IPS DF 4.7 (cell line): ENCODE measurements around the gene RFPL4AL1.
"Not testable (repeated sequence)": the region's sequence is repeated elsewhere in the genome, so short reads cannot be mapped to it uniquely, and the experiment has no call there.

ENCODE experiments used
- DNase-seq: peaks from one replicate; pipeline ENCODE4 v3.0.0-alpha.2; 2013; ENCODE audit warnings: low spot score; ENCODE audit errors: extremely low read depth

RFPL4AL1 gene

GRCh38 chr19:55768818-55769217, at the start of gene RFPL4AL1:
TSS of gene RFPL4AL1 (plus strand) at chr19:55769118. CDS start at chr19:55771805, 2,687 bp downstream.
- DNase-seq: not testable (repeated sequence)

DNA sequence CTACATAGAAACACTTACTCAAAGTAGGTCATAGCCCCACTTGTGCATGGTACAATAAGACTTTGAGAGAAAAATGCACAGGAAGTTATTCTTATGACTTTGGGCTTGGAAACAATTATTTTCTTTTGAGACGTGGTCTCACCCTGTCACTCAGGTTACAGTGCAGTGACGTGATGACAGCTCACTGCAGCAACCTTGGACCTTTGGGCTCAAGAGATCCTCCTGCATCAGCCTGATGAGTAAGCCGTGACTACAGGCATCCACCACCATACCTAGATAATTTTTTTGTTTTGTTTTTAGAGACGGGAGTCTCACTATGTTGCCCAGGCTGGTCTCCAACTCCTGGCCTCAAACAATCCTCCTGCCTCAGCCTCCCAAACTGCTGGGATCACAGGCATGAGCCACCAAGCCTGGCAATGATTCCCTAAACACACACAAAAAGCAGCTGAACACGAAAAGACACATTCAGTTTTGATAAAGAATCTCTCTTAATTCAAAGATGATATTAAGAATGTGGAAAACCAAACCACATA, 48.6 kb upstream of the RFPL4AL1 start:
- DNase-seq: no peak

DNA sequence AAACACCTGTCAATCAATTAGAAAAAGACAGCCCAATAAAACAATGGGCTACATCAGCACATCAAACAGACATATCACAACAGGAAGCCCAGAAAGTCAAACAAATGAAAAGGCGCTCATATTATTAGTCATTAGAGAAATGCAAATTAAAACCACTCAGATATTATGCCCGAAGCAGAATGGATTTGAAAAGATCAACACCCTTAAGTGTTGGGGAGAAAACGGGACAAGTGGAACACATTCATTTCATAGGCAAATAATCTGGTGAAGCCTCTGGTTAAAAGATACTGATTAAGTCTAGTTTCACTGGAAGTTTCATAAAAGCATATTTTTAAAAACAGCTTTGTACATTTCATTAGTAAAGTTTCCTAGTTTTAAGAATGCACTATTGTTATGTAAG, 48.1 kb upstream of the RFPL4AL1 start:
- DNase-seq: no peak

GRCh38 chr19:55723491-55723890, 45.4 kb upstream of the RFPL4AL1 start:
- DNase-seq: no peak

DNA sequence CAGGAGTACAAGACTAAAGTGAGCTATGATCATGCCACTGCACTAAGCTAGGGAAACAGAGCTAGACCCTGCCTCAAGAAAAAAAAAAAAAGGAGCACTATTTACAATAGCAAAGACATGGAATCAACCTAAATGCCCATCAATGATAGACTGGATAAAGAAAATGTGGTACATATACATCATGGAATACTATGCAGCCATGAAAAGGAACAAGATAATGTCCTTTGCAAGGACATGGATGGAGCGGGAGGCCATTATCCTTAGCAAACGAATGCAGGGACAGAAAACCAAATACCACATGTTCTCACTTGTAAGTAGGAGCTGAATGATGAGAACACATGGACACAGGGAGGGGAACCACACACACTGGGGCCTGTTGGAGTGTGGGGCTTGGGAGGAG, 38.5 kb upstream of the RFPL4AL1 start:
- DNase-seq: not testable (repeated sequence)

- no peak for DNase-seq
Observed at GRCh38 chr19:55738302-55738701, 30.6 kb upstream of the RFPL4AL1 start, which contains the start of gene NLRP9. TSS of gene NLRP9 (minus strand) at chr19:55738402. CDS start at chr19:55738374, 28 bp downstream.

GRCh38 chr19:55750715-55751114, 18.2 kb upstream of the RFPL4AL1 start:
- DNase-seq: no peak

DNA sequence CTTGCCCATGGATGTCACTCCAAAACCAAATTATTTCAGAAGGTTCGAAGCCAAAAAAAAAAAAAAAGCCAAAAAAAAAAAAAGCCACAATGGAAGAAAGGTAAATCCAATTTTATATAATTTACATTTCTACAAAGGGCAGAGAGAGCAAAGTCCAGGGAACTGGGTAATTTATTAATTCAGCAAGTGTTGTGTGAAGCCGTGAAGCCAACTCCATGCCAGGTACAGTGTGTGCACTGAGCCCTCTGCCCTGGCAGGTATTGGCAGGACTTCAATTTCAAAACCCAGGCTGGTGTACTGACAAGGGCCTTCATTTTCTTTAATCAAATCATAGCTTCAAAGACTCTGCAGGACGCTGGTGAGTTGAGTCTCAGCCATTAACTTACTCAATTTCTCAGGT, 15.5 kb upstream of the RFPL4AL1 start:
- DNase-seq: no peak

DNA sequence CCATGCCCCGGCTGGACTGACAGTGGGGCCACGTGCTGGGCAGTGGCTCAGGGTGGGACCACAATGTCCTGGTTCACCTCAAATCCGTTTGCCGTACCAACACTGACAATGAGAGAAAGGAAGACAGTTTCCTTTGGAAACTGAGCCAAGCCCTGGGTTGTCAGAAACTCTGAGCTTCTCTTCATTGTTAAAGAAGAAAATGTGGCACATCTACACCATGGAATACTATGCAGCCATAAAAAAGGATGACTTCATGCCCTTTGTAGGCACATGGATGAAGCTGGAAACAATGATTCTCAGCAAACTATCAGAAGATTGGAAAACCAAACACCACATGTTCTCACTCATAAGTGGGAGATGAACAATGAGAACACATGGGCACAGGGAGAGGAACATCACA, 12.1 kb upstream of the RFPL4AL1 start:
- DNase-seq: not testable (repeated sequence)

- not testable (repeated sequence) for DNase-seq
Observed at GRCh38 chr19:55758797-55759196, 10.1 kb upstream of the RFPL4AL1 start, which contains the start of gene RFPL4A. TSS of gene RFPL4A (plus strand) at chr19:55759097. CDS start at chr19:55761801, 2,704 bp downstream.

GRCh38 chr19:55766466-55766865, 2.5 kb upstream of the RFPL4AL1 start:
- DNase-seq: no peak

GRCh38 chr19:55769632-55770031, 714 bp downstream of the RFPL4AL1 start:
- DNase-seq: not testable (repeated sequence)

- DNase-seq: peak; percentile 3
Observed at GRCh38 chr19:55777528-55777927, 8.6 kb downstream of the RFPL4AL1 start.

- DNase-seq: no peak
Observed at GRCh38 chr19:55778331-55778730, 9.4 kb downstream of the RFPL4AL1 start.

DNA sequence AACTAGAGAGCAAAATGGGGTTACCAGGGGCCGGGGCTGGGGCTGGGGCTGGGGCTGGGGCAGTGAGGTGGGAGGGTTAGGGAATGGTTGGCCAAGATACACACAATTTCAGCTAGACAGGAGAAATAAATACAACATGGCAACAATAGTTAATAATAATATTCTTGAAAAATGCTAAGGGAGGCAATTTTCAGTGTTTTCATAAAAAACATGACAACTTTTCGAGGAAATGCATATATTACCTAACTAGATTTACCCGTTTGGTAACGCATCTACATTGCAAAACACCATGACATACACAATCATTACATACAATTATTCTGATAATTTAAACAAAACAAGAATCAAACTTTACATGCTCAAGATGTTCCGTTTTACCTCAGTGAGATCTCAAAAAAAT, 12.2 kb downstream of the RFPL4AL1 start:
- no peak for DNase-seq

- no peak for DNase-seq
Observed at GRCh38 chr19:55795021-55795420, 26.1 kb downstream of the RFPL4AL1 start.

- DNase-seq: no peak
Observed at GRCh38 chr19:55801416-55801815, 32.5 kb downstream of the RFPL4AL1 start.

DNA sequence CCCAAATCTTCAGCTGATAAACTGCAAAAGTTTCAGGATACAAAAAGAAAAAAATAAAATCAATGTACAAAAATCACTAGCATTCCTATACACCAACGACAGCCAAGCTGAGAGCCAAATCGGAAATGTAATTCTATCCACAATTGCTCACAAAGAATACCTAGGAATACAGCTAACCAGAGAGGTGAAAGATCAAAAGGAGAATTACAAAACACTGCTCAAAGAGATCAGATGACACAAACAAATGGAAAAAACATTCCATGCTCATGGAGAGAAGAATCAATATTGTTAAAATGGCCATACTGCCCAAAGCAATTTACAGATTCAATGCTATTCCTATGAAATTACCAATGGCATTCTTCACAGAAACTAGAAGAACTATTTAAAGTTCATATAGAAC, 33.4 kb downstream of the RFPL4AL1 start:
- DNase-seq: no peak

GRCh38 chr19:55809381-55810058, 40.6 kb downstream of the RFPL4AL1 start:
- DNase-seq: peak; percentile 89

DNA sequence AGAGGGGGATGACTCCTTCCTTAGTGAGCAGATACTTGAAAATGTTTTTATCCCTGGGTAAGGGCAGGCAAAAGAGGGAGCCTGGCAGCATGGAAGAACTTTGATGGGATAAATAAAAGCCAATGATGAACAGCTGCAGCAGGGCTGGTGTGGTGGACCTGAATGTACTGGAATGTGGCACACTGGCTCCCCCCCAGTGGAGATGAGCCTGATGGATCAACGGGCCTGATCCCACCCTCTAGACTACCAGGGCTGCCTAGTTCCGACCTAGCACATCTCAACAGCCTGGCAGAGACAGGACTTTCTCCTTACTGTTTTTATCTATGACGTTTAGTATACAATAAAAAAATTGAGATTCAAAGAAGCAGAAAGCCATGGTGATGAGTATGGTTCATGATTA, 42.4 kb downstream of the RFPL4AL1 start:
- no peak for DNase-seq

DNA sequence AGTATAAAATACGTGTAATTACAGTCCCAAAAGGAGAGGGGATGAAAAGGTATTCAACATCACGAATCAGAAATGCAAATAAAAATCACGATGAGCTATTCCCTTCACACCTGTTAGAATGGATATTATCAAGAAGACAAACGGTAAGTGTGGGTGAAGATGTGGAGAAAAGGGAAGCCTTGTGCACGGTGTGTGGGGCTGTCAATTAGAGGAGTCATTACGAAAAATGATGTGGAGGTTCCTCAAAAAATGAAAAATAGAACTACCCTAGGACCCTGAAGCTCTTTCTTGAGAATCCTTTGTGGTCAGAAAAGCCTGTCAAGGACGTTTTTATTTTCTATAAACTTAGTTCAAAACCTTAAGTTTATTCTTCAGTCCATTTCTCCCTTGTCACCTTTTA, 43.5 kb downstream of the RFPL4AL1 start:
- no peak for DNase-seq

GRCh38 chr19:55813906-55814305, 45.0 kb downstream of the RFPL4AL1 start:
- DNase-seq: no peak

GRCh38 chr19:55820037-55820436, 51.1 kb downstream of the RFPL4AL1 start:
- DNase-seq: no peak
